8988T (cell line): Measurements from ENCODE around the gene LTBP4.

ENCODE experiments used
- DNase-seq: peaks from one replicate; pipeline ENCODE4 v3.0.0; 2011

The LTBP4 gene

GRCh38 chr19:40668991-40669614, 67.9 kb downstream of the LTBP4 start:
- DNase-seq: no peak

- no peak for DNase-seq
Measured at GRCh38 chr19:40671404-40671803, 70.2 kb downstream of the LTBP4 start.

- DNase-seq: no peak
Measured at GRCh38 chr19:40672038-40672437, 70.9 kb downstream of the LTBP4 start.

- no peak for DNase-seq
Measured at GRCh38 chr19:40672573-40673299, 71.6 kb downstream of the LTBP4 start.

GRCh38 chr19:40673397-40673796, 72.2 kb downstream of the LTBP4 start:
- no peak for DNase-seq

- no peak for DNase-seq
Measured at GRCh38 chr19:40674291-40674690, 73.1 kb downstream of the LTBP4 start.

- DNase-seq: no peak
Measured at GRCh38 chr19:40677156-40677555, 76.0 kb downstream of the LTBP4 start.
